Stomach (tissue), 9 donors: ENCODE measurements around the gene USP48. TPM values are rescaled to one million over a fixed set of nuclear protein-coding genes. Genes with fewer than 3 reads are reported as not detected.

Experiments used
- DNase-seq, 2 donors: peaks; one replicate each; pipeline versions ENCODE4 v3.0.0 to v3.0.0-alpha.2; 2013 to 2019
- H3K27ac ChIP-seq, 5 donors: fragments of 200-600 bp in 4 of 5; sonication (generic) in 4 of 5; one replicate each; pipeline ENCODE4 v1.5.1; 2013 to 2019; ENCODE audit warnings: mild to moderate bottlenecking in 1 of 5, moderate library complexity in 1 of 5
- H3K27me3 ChIP-seq, 3 donors: fragments of 200-600 bp; sonication (generic); one replicate each; pipeline ENCODE4 v1.5.1; 2017 to 2019; ENCODE audit warnings: mixed run types in 1 of 3
- H3K36me3 ChIP-seq, 4 donors: fragments of 200-600 bp; sonication (generic); 1 replicate in 3 of 4; 2 replicates in 1 of 4; pipeline ENCODE4 v1.5.1; 2016 to 2019
- H3K4me1 ChIP-seq, 4 donors: fragments of 200-600 bp; sonication (generic); one replicate each; pipeline ENCODE4 v1.5.1; 2016 to 2019
- H3K4me3 ChIP-seq, 4 donors: fragments of 200-600 bp; sonication (generic) in 3 of 4; one replicate each; pipeline ENCODE4 v1.5.1; 2016 to 2019; ENCODE audit warnings: mild to moderate bottlenecking in 1 of 4
- H3K9me3 ChIP-seq, 4 donors: fragments of 200-600 bp; sonication (generic); one replicate each; pipeline ENCODE4 v1.5.1; 2016 to 2019
- EP300 ChIP-seq: sonication (generic); formaldehyde crosslinking; IDR thresholded peaks from one replicate; pipeline ENCODE4 v1.6.1; 2017; ENCODE audit warnings: antibody characterized with exemption
- POLR2A ChIP-seq, 4 donors: fragments of 450-650 bp; IDR thresholded peaks; one replicate each; pipeline ENCODE4 v1.6.1; 2016; ENCODE audit warnings: antibody characterized with exemption in 4 of 4, control low read depth in 2 of 4, mild to moderate bottlenecking in 1 of 4, moderate library complexity in 1 of 4
- POLR2AphosphoS5 ChIP-seq, 3 donors: sonication (generic); formaldehyde crosslinking; IDR thresholded peaks; one replicate each; pipeline ENCODE4 v1.6.1; 2016; ENCODE audit warnings: antibody characterized with exemption in 3 of 3
- WGBS, 5 donors: extraction: QIAGEN DNeasy Blood & Tissue Kit in 3 of 5; methylation state at CpG; one replicate each; pipeline versions ENCODE4 v1.1.5 to v1.1.7; 2013 to 2018; 5-methylcytosine and 5-hydroxymethylcytosine counted together
- intact Hi-C: fragments of 100-400 bp; cut with DNase I; formaldehyde crosslinking; loops from one replicate; pipeline ENCODE4 v1.15.1; 2023; ENCODE audit warnings: low total_unique reads
- polyA plus RNA-seq, 3 donors: library from polyadenylated mRNA; stranded (reverse); fragments of 200-250 nt; gene quantifications; one replicate each; pipeline ENCODE4 v1.2.3, GENCODE V29; 2013
- total RNA-seq, 5 donors: library from RNA; depleted of rRNA; stranded (reverse); fragments of >200 nt; gene quantifications; one replicate each; pipeline versions ENCODE4 v1.1.0 to v1.2.3, GENCODE V29; 2014 to 2016
- TF ChIP-seq, protein P1 (sequence below), 7 experiments: fragments of 450-650 bp in 4 of 7; fragments of 200-600 bp in 3 of 7; sonication (generic) in 3 of 7; IDR thresholded peaks; one replicate each; pipeline ENCODE4 v1.5.1; 2016 to 2019; ENCODE audit warnings: antibody characterized with exemption in 7 of 7, control low read depth in 2 of 7, mild to moderate bottlenecking in 1 of 7
- donor health status: healthy with polysubstance abuse.
- donor health status: Bipolar disorder and iron deficiency.
- donor health status: healthy.

Gene USP48
- total and polyA plus RNA-seq, 8 donors: 12.7 to 144 (median 78.7) TPM

DNA sequence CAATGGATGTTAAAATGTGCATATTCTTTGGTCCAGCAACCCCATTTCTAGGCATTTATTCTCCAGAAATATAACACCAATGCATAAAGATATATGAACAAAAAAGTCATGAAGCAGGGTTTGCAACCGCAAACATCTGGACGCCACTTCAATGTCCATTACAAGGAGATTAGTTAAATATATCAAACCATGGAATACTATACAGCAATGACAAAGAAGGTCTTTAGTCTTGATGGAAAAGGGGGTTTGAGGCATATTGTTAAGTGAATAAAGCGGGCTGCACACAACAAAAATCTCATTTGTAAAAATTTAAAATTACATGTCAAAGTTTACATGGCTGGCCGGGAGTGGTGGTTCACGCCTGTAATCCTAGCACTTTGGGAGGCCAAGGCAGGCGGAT lies 145.4 kb downstream of the USP48 start:
- intact Hi-C loops: no loop called here
- peaks cover 0 to 21% (median 0%) of the 10 kb centered on the region in 3 donors for H3K27me3 ChIP-seq
- no peaks in the 10 kb centered on the region for H3K9me3 ChIP-seq
- peak overlapping the region in 1 of 5 donors; percentile 83 for H3K27ac ChIP-seq
- DNase-seq: no peak
- no peak overlapping the region for H3K4me3 ChIP-seq
- TF ChIP-seq POLR2A (IDR thresholded peaks at IDR 0.05) (no peak), POLR2AphosphoS5 (IDR thresholded peaks at IDR 0.05) (no peak)
- peaks cover 26 to 59% (median 41%) of the 10 kb centered on the region in 4 donors for H3K4me1 ChIP-seq
- WGBS, 5 donors: 93 to 97% (median 96%) methylated on average over 6 of the region's 6 CpGs
- H3K36me3 ChIP-seq: no peaks in the 10 kb centered on the region

- intact Hi-C loops: no loop called here
- Histone ChIP-seq H3K27ac (peak overlapping the region in 3 of 5 donors; percentile 78 to 85 (median 84)), H3K4me3 (no peak overlapping the region), H3K4me1 (peaks cover 33 to 59% (median 52%) of the 10 kb centered on the region in 4 donors), H3K36me3 (no peaks in the 10 kb centered on the region), H3K9me3 (no peaks in the 10 kb centered on the region), H3K27me3 (peaks cover 0 to 26% (median 0%) of the 10 kb centered on the region in 3 donors)
- no peak for TF ChIP-seq POLR2AphosphoS5 (IDR thresholded peaks at IDR 0.05)
- TF ChIP-seq, protein P1, sequence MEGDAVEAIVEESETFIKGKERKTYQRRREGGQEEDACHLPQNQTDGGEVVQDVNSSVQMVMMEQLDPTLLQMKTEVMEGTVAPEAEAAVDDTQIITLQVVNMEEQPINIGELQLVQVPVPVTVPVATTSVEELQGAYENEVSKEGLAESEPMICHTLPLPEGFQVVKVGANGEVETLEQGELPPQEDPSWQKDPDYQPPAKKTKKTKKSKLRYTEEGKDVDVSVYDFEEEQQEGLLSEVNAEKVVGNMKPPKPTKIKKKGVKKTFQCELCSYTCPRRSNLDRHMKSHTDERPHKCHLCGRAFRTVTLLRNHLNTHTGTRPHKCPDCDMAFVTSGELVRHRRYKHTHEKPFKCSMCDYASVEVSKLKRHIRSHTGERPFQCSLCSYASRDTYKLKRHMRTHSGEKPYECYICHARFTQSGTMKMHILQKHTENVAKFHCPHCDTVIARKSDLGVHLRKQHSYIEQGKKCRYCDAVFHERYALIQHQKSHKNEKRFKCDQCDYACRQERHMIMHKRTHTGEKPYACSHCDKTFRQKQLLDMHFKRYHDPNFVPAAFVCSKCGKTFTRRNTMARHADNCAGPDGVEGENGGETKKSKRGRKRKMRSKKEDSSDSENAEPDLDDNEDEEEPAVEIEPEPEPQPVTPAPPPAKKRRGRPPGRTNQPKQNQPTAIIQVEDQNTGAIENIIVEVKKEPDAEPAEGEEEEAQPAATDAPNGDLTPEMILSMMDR (IDR thresholded peaks at IDR 0.05): no peak
- no peak for TF ChIP-seq POLR2A (IDR thresholded peaks at IDR 0.05)
- TF ChIP-seq EP300: no peak
- WGBS, 5 donors: 92 to 100% (median 96%) methylated on average over 2 of the region's 2 CpGs
- DNase-seq: no peak
Measured at GRCh38 chr1:21636029-21636428, 146.9 kb downstream of the USP48 start.

DNA sequence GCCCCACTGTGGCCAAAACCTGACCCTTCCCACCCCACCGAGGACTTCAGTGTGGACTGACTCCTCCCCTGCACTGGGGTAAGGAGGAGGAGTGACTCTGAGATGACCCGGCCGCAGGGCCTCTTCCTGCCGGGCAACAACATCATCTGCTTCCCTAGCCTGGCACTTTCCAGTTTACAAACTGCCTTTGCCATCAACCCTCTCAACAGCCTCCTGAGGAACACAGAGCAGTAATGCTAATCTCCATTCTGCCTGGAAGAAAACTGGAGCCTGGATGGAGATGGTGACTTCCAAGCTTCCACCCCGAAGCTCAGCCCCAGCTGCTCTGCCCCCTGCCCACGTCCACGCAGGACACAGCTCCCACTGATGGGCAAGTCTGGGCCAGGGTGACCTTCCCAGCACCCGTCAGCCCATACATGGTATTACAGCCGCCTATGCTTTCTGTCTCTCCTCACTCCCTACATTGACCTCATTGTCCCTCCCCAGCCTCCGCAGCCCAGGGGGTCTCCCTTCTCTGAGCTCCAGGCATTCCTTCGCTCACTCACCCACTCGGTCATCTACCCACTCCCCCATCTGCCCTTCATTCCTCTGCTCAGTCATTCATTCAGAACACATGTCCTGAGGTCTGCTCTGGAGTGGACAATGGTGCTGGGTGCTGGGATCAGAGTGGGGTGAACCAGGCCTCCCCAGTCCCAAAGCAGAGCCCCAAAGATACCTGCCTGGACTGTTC lies 148.0 kb downstream of the USP48 start:
- H3K27me3 ChIP-seq: peaks cover 0 to 33% (median 0%) of the 10 kb centered on the region in 3 donors
- TF ChIP-seq EP300 (no peak), POLR2A (IDR thresholded peaks at IDR 0.05) (no peak), POLR2AphosphoS5 (IDR thresholded peaks at IDR 0.05) (no peak)
- TF ChIP-seq, protein P1 (IDR thresholded peaks at IDR 0.05): no peak
- 46 to 61% (median 54%) methylated on average over 12 of the region's 12 CpGs for WGBS, 5 donors
- peak overlapping the region; percentile 39 to 85 (median 78) for H3K27ac ChIP-seq
- no peak overlapping the region for H3K4me3 ChIP-seq
- no peaks in the 10 kb centered on the region for H3K9me3 ChIP-seq
- no peaks in the 10 kb centered on the region for H3K36me3 ChIP-seq
- peaks cover 33 to 56% (median 50%) of the 10 kb centered on the region in 4 donors for H3K4me1 ChIP-seq
- intact Hi-C loops: no loop called here
- no peak for DNase-seq

GRCh38 chr1:21633992-21634805 lies 148.8 kb downstream of the USP48 start:
- intact Hi-C loops: no loop called here
- 32 to 55% (median 42%) methylated on average over 12 to 18 of the region's 18 CpGs for whole genome bisulfite sequencing, 5 donors
- H3K27ac ChIP-seq: peak overlapping the region; percentile 39 to 85 (median 78)

DNA sequence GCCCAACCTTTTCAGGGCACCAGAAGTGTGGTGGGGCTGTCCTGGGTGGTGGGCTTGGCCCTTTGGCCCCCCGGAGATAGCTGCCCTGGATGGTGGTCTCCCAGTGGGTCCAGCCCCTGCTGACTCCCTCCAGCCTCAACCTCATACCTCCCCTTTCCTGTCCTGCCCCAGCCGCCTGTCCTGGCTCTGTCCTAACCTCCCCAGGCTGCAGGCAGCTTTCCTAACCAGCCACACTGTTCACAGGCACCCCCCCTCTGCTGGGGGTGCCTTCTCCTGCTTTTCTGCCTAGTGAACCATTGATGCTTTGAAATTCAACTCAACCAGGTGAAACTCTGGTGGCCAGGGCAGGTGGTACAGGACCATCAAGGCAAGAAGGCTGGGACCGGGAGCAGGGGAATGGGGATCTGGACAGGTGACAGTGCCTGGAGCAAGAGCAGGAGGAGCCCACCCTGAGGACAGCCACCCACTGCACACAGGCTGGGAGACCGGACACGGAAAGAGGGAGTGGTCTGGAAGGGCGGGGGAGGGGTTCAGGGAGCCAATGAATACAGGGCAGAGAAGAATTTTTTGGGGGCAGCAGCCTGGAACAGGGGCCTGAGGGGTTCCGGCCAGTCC lies 149.7 kb downstream of the USP48 start:
- TF ChIP-seq EP300 (no peak), POLR2AphosphoS5 (IDR thresholded peaks at IDR 0.05) (no peak), POLR2A (IDR thresholded peaks at IDR 0.05) (no peak)
- TF ChIP-seq, protein P1 (IDR thresholded peaks at IDR 0.05): no peak
- no peak for DNase-seq
- intact Hi-C loops: no loop called here
- Histone ChIP-seq H3K4me3 (no peak overlapping the region), H3K4me1 (peaks cover 25 to 44% (median 39%) of the 10 kb centered on the region in 4 donors), H3K9me3 (no peaks in the 10 kb centered on the region), H3K36me3 (no peaks in the 10 kb centered on the region), H3K27ac (peak overlapping the region; percentile 39 to 85 (median 78)), H3K27me3 (peaks cover 0 to 46% (median 0%) of the 10 kb centered on the region in 3 donors)
- 50 to 71% (median 59%) methylated on average over 7 of the region's 7 CpGs for WGBS, 5 donors

More at GRCh38 chr1:21633992-21634805, 148.8 kb downstream of the USP48 start:
- H3K4me1 ChIP-seq: peaks cover 33 to 50% (median 45%) of the 10 kb centered on the region in 4 donors
- peak; percentile 72 to 91 for DNase-seq
- H3K9me3 ChIP-seq: no peaks in the 10 kb centered on the region
- no peaks in the 10 kb centered on the region for H3K36me3 ChIP-seq
- TF ChIP-seq EP300 (no peak), POLR2AphosphoS5 (IDR thresholded peaks at IDR 0.05) (peak in 1 of 3 donors; percentile 31)
- H3K4me3 ChIP-seq: no peak overlapping the region
- H3K27me3 ChIP-seq: peaks cover 0 to 38% (median 0%) of the 10 kb centered on the region in 3 donors
